ENCODE results near the gene IFT20. TPM values are rescaled to one million over a fixed set of nuclear protein-coding genes. Genes with fewer than 3 reads are reported as not detected.

Gene IFT20
- total and polyA plus RNA-seq, 9 of the 15 experiments (the other 6 are each of a cell fraction or from before 2014, with no cell fraction given): 11.2 to 38.6 (median 20.1) TPM

GRCh38 chr17:28335201-28335958, at the start of gene IFT20, which contains the start of gene TNFAIP1 (continued):
- no peak for TF ChIP-seq HOXB6 (CRISPR knock-in tag; IDR thresholded peaks at IDR 0.05; ENCODE audit: borderline replicate concordance)
- peak; percentile 73; the same call in 1 of the 2 replicates for TF ChIP-seq PHF8 (IDR thresholded peaks at IDR 0.05; ENCODE audit: borderline replicate concordance, low read length)
- TF ChIP-seq ZBTB1 (CRISPR knock-in tag; IDR thresholded peaks at IDR 0.05; ENCODE audit: borderline replicate concordance, low read depth): no peak
- TF ChIP-seq GMEB1 (CRISPR knock-in tag; IDR thresholded peaks at IDR 0.05): 0 out of 2 replicates have a peak, but pooled peaks have one; percentile 75
- peak; percentile 99 for TF ChIP-seq GABPB1 (CRISPR knock-in tag; IDR thresholded peaks at IDR 0.05)
- TF ChIP-seq MEF2A (IDR thresholded peaks at IDR 0.05; ENCODE audit: control insufficient read depth, low read depth, low read length): 0 out of 2 replicates have a peak, but pooled peaks have one; percentile 33
- TF ChIP-seq DIDO1 (tag; IDR thresholded peaks at IDR 0.05; ENCODE audit: low read depth): peak; percentile 86
- TF ChIP-seq AFF1 (IDR thresholded peaks at IDR 0.05; ENCODE audit: low read depth in 1 of 2, partially characterized antibody in 2 of 2): peak in 1 of 2 experiments; percentile 97
- TF ChIP-seq CGGBP1 (CRISPR knock-in tag; IDR thresholded peaks at IDR 0.05): no peak
- TF ChIP-seq ETS1 (conservative IDR thresholded peaks at IDR 0.05; ENCODE audit: control insufficient read depth, low read depth, low read length): peak; percentile 99
- TF ChIP-seq BDP1 (IDR thresholded peaks at IDR 0.05; ENCODE audit: insufficient read depth, insufficient read length): no peak
- peak in 2 of 3 experiments; percentile 82 to 83 for TF ChIP-seq YY1 (IDR thresholded peaks at IDR 0.05; ENCODE audit: borderline replicate concordance in 1 of 3, control insufficient read depth in 1 of 3, extremely low read depth in 1 of 3, insufficient read depth in 3 of 3, insufficient read length in 1 of 3, insufficient replicate concordance in 2 of 3, low read depth in 1 of 3, low read length in 2 of 3)
- TF ChIP-seq ZBTB11 (CRISPR knock-in tag; IDR thresholded peaks at IDR 0.05): peak in 2 of 3 experiments; percentile 41 to 92; a peak in 3 of 6 replicates

Measured in K562 (cell line).